Activated naive CD8-positive, alpha-beta T cell treated with anti-CD3 and anti-CD28 coated beads, Interleukin-2, amount 10 ng/mL, durations not matched to agents 7 days and 5 days (primary cell): Measurements from ENCODE around the gene SUCO. TPM values are rescaled to one million over a fixed set of nuclear protein-coding genes. Genes with fewer than 3 reads are reported as not detected.
"Not testable (repeated sequence)": the region's sequence is repeated elsewhere in the genome, so short reads cannot be mapped to it uniquely, and the experiment has no call there.

Experiments
- ATAC-seq: fragments of 150-1000 bp; cut with Tn5 transposase; one replicate; pipeline ENCODE4 v1.10.0; 2021; ENCODE audit warnings: low read depth, moderate library complexity
- POLR2A ChIA-PET: fragments of 350-600 bp; sonication (Branson Sonifier 250); formaldehyde crosslinking; loops from one replicate; lab custom pipeline; 2021; ENCODE audit warnings: antibody characterized with exemption; lab: Charles Lee
- DNase-seq: peaks from one replicate; pipeline ENCODE4 v3.0.0; 2021
- H3K27ac Mint-ChIP-seq: one replicate; pipeline ENCODE4 v1.8.0; 2022; ENCODE audit warnings: mild to moderate bottlenecking, mixed read lengths
- H3K27me3 Mint-ChIP-seq: one replicate; pipeline ENCODE4 v1.8.0; 2022; ENCODE audit warnings: mild to moderate bottlenecking, moderate library complexity, mixed read lengths
- H3K36me3 Mint-ChIP-seq: one replicate; pipeline ENCODE4 v1.8.0; 2021; ENCODE audit warnings: mild to moderate bottlenecking, mixed read lengths
- H3K4me1 Mint-ChIP-seq: one replicate; pipeline ENCODE4 v1.8.0; 2021; ENCODE audit warnings: mixed read lengths
- H3K4me3 Mint-ChIP-seq: one replicate; pipeline ENCODE4 v1.8.0; 2022; ENCODE audit warnings: mild to moderate bottlenecking, moderate library complexity, mixed read lengths
- H3K9me3 Mint-ChIP-seq: one replicate; pipeline ENCODE4 v1.8.0; 2021; ENCODE audit warnings: mixed read lengths
- total RNA-seq, 2 experiments: library from RNA; stranded (reverse); gene quantifications; one replicate each; pipeline ENCODE4 v1.2.3, GENCODE V29; 2021

Gene SUCO
- total RNA-seq, 2 experiments from 2014 or later, result 42.5 to 44.5 TPM

DNA sequence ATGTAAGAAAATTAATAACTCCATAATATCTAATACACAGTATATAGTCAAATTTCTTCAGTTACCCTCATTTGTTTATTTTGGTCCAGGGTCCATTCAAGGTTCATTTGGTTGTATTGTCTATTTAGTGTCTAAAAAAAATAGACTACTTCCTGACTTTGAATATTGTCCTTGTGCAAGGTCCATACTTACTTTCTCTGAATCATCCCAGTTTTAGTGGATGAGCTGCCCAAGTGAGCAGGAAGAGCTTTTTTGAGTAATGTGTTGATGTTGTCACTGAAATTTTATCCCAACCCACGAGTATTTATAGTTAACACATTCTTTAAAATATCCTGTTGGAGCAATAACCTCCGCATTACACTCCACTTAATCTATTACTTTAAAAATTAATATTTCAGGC, 80.3 kb downstream of the SUCO start:
- Mint-ChIP-seq H3K4me3 (no peak overlapping the region), H3K27ac (no peak overlapping the region), H3K36me3 (peaks cover 36% of the 10 kb centered on the region), H3K4me1 (peaks cover 13% of the 10 kb centered on the region), H3K9me3 (peaks cover 8% of the 10 kb centered on the region), H3K27me3 (no peaks in the 10 kb centered on the region)
- POLR2A ChIA-PET, result no interaction called here
- ATAC-seq (no peak), DNase-seq (no peak)

DNA sequence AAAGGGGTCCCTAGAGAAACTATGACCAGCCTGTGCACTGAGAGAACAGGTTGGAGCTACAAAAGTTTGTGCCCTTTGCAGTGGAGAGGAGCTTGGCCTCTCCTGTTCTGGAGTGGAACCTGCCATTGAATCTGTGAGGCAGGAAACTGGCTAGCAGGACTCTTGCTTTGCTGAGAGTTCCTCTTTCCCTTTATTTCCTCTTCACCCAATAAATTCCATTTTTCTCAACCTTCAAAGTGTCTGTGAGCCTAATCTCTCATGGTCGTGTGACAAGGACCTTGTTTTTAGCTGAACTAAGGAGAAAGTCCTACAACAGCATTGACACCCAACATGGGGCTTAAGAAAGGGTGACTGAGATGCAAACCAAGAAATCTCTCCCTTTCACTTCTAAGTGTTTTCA, 83.2 kb downstream of the SUCO start:
- DNase-seq (no peak), ATAC-seq (no peak)
- Mint-ChIP-seq H3K27me3 (no peaks in the 10 kb centered on the region), H3K4me3 (no peak overlapping the region), H3K36me3 (peaks cover 34% of the 10 kb centered on the region), H3K4me1 (no peaks in the 10 kb centered on the region), H3K9me3 (peaks cover 22% of the 10 kb centered on the region), H3K27ac (no peak overlapping the region)
- POLR2A ChIA-PET, result interaction anchor here (1.3 kb wide), 1 partner anchor 24 kb away, joined by 4 read pairs; no protein-coding TSS in a partner anchor

DNA sequence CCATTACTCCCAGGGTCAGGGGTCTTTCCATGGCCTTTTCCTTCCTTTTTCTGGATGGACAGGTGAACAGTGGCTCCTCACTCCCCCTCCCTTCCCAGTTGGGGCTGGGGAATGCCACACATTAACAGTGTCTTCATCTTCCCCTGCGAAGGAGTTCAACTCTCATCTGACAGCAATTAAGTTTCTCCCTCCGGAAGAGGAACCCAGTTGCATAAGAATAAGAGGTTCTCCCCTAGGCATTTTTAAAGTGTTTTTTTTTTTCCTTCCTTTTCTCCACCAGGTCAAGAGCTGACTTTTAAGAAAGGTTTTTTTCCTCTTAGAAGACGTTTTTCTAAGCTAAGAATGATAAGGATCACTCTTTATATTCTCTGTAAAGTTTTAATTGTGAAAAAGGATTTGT, 83.7 kb downstream of the SUCO start:
- ATAC-seq (no peak), DNase-seq (no peak)
- Mint-ChIP-seq H3K4me3 (no peak overlapping the region), H3K4me1 (no peaks in the 10 kb centered on the region), H3K36me3 (peaks cover 32% of the 10 kb centered on the region), H3K27me3 (no peaks in the 10 kb centered on the region), H3K27ac (no peak overlapping the region), H3K9me3 (peaks cover 25% of the 10 kb centered on the region)
- POLR2A ChIA-PET, result interaction anchor here (0.7 to 1.3 kb wide), 2 partner anchors 23 to 330 kb away, joined by 3 to 4 read pairs; no protein-coding TSS in a partner anchor

- ATAC-seq, H3K27ac Mint-ChIP-seq, H3K4me1 Mint-ChIP-seq, H3K27me3 Mint-ChIP-seq, DNase-seq, H3K4me3 Mint-ChIP-seq, POLR2A ChIA-PET: not testable (repeated sequence)
- Mint-ChIP-seq H3K9me3 (peaks cover 30% of the 10 kb centered on the region), H3K36me3 (peaks cover 36% of the 10 kb centered on the region)
These were observed 87.7 kb downstream of the SUCO start for GRCh38 chr1:172620603-172621002.

DNA sequence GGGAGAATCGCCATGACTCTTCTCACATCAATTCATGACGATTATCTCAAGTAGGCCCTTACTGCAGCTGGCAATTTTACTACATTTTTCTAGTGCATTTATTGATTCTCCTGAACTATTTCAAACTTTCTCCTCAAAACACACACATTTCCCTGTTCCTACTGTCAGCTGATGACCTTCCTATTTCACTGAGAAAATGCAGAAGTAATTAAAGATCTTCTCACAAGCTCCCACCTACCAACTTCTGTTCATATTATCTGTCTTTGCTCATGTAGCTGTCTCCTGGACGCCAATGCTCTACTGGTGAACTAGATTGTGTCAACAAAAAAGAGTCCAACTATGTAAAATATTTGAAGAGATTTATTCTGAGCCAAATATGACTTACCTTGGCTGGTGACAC, 89.6 kb downstream of the SUCO start:
- POLR2A ChIA-PET, result no interaction called here
- no peak overlapping the region for H3K4me3 Mint-ChIP-seq
- H3K4me1 Mint-ChIP-seq, result peaks cover 5% of the 10 kb centered on the region
- no peak overlapping the region for H3K27ac Mint-ChIP-seq
- ATAC-seq, result no peak
- H3K36me3 Mint-ChIP-seq, result peaks cover 31% of the 10 kb centered on the region
- no peak for DNase-seq
- H3K27me3 Mint-ChIP-seq, result no peaks in the 10 kb centered on the region
- peaks cover 28% of the 10 kb centered on the region for H3K9me3 Mint-ChIP-seq

DNA sequence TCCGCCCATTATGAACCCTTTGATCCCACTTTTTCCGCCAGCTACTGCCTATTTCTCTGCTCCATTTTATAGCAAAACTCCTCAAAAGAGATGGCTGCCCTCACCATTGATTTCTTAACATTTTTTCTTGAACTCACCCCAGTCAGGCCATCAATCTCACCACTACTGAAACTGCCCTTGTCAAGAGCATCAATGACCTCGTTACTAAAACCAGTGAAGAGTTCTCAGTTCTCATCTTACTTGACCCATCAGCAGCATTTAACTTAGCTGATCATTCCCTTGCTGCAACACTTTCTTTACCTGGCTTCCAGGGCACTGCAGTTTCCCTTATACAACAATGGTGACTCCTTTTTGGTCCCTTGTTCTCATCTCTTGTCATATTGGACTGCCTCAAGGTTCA, 90.8 kb downstream of the SUCO start:
- Mint-ChIP-seq H3K36me3 (peaks cover 24% of the 10 kb centered on the region), H3K4me1 (peaks cover 14% of the 10 kb centered on the region), H3K27me3 (no peaks in the 10 kb centered on the region), H3K27ac (no peak overlapping the region), H3K4me3 (no peak overlapping the region), H3K9me3 (peaks cover 24% of the 10 kb centered on the region)
- no peak for ATAC-seq
- no peak for DNase-seq
- POLR2A ChIA-PET, result no interaction called here

DNA sequence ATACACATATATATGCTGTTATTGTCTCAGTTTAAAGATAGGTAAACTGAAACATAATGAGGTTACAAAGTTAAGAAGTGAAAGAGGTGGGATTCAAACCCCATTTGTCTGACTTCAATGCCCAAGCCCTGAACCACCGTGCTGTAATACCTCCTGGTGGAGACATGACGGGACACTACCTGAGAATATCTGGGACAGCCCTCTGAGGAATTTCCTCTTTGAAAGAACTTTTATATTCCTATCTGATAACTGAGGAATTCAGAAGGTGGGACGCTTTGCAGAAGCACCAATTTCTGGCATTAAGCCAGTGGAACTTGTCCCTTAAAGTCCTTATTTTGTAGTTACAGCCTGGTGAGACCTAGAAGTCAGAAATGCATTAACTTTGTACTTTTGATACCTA, 93.9 kb downstream of the SUCO start:
- Mint-ChIP-seq H3K9me3 (peaks cover 9% of the 10 kb centered on the region), H3K27me3 (no peaks in the 10 kb centered on the region), H3K27ac (no peak overlapping the region), H3K4me3 (no peak overlapping the region), H3K36me3 (peaks cover 19% of the 10 kb centered on the region), H3K4me1 (peaks cover 38% of the 10 kb centered on the region)
- POLR2A ChIA-PET, result interaction anchor here (1.4 kb wide), 1 partner anchor 32 kb away, joined by 4 read pairs; the partner anchor contains the start of gene FASLG
- ATAC-seq, result no peak
- no peak for DNase-seq

DNA sequence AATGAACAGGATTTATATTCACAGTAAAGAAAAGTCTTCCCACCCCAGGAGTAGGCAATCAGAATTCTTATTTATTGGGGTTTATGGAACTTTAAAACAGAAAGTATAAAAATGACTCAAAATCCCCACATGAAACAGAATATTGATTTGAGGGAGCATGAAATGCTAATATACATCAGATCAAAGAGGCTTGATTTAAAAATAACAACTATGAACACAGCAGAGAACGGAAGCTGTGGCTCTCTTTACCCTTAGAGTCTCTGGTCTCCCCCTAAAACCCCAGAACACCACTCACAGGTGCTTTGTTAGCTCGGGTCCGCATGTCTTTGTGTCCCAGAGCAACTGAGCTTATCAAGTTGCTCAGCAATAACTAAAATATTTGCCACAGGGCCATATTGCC, 94.8 kb downstream of the SUCO start:
- peaks cover 41% of the 10 kb centered on the region for H3K4me1 Mint-ChIP-seq

GRCh38 chr1:172628401-172628800, 95.5 kb downstream of the SUCO start:
- Mint-ChIP-seq H3K9me3 (peaks cover 6% of the 10 kb centered on the region), H3K27me3 (peaks cover 3% of the 10 kb centered on the region), H3K4me1 (peaks cover 41% of the 10 kb centered on the region), H3K36me3 (peaks cover 14% of the 10 kb centered on the region), H3K27ac (no peak overlapping the region), H3K4me3 (no peak overlapping the region)
- POLR2A ChIA-PET, result interaction anchor here (1.4 to 2.5 kb wide), 2 partner anchors 10 to 30 kb away, joined by 4 to 10 read pairs; partner anchors contain the start of gene FASLG
- DNase-seq (no peak), ATAC-seq (no peak)

More for the DNA sequence above, 94.8 kb downstream of the SUCO start:
- peaks cover 16% of the 10 kb centered on the region for H3K36me3 Mint-ChIP-seq
- POLR2A ChIA-PET, result interaction anchor here (1.4 to 2.5 kb wide), 2 partner anchors 11 to 31 kb away, joined by 4 to 10 read pairs; partner anchors contain the start of gene FASLG
- peaks cover 3% of the 10 kb centered on the region for H3K27me3 Mint-ChIP-seq
- peak; percentile 89 for ATAC-seq
- DNase-seq, result no peak
- no peak overlapping the region for H3K27ac Mint-ChIP-seq
- no peak overlapping the region for H3K4me3 Mint-ChIP-seq
- peaks cover 6% of the 10 kb centered on the region for H3K9me3 Mint-ChIP-seq

DNA sequence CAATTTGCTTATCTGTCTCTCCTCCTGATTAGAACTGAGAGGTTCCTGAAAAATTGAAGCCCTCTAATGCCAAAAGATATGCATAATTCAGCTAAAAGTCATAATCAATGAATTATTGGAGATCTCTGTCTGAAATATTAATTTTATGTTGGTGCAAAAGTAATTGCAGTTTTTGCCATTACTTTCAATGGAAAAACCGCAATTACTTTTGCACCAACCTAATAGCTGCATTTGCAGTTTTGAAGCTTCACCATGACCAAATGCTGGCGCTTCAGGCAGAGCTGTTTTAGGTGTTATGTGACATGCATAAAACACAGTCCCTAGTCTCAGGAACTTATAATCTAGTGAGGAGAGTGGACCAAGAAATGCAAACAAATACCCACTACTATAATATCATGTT, 96.2 kb downstream of the SUCO start:
- DNase-seq, result no peak
- no peak for ATAC-seq
- H3K4me1 Mint-ChIP-seq, result peaks cover 38% of the 10 kb centered on the region
- peaks cover 11% of the 10 kb centered on the region for H3K36me3 Mint-ChIP-seq
- peaks cover 3% of the 10 kb centered on the region for H3K9me3 Mint-ChIP-seq
- no peak overlapping the region for H3K4me3 Mint-ChIP-seq
- peak overlapping the region; percentile 27 for H3K27ac Mint-ChIP-seq
- H3K27me3 Mint-ChIP-seq, result peaks cover 3% of the 10 kb centered on the region
- POLR2A ChIA-PET, result interaction anchor here (2.5 kb wide), 1 partner anchor 10 kb away, joined by 10 read pairs; no protein-coding TSS in a partner anchor

- peaks cover 3% of the 10 kb centered on the region for H3K27me3 Mint-ChIP-seq
- peaks cover 11% of the 10 kb centered on the region for H3K36me3 Mint-ChIP-seq
- no peak for ATAC-seq
- no peak overlapping the region for H3K4me3 Mint-ChIP-seq
- peaks cover 38% of the 10 kb centered on the region for H3K4me1 Mint-ChIP-seq
- POLR2A ChIA-PET, result interaction anchor here (2.5 kb wide), 1 partner anchor 9 kb away, joined by 10 read pairs; no protein-coding TSS in a partner anchor
- peaks cover 3% of the 10 kb centered on the region for H3K9me3 Mint-ChIP-seq
- peak overlapping the region; percentile 27 for H3K27ac Mint-ChIP-seq
- DNase-seq, result no peak
These were observed 96.7 kb downstream of the SUCO start for GRCh38 chr1:172629638-172630037.

- Mint-ChIP-seq H3K4me3 (no peak overlapping the region), H3K36me3 (peaks cover 11% of the 10 kb centered on the region), H3K4me1 (peaks cover 38% of the 10 kb centered on the region), H3K9me3 (peaks cover 3% of the 10 kb centered on the region), H3K27me3 (peaks cover 3% of the 10 kb centered on the region), H3K27ac (no peak overlapping the region)
- DNase-seq (no peak), ATAC-seq (no peak)
- POLR2A ChIA-PET, result no interaction called here
These were observed 97.3 kb downstream of the SUCO start for GRCh38 chr1:172630056-172630818.

GRCh38 chr1:172630868-172631267, 97.9 kb downstream of the SUCO start:
- no peak overlapping the region for H3K4me3 Mint-ChIP-seq
- peaks cover 38% of the 10 kb centered on the region for H3K4me1 Mint-ChIP-seq

More at GRCh38 chr1:172630868-172631267, 97.9 kb downstream of the SUCO start:
- Mint-ChIP-seq H3K27ac (no peak overlapping the region), H3K9me3 (peaks cover 3% of the 10 kb centered on the region), H3K36me3 (peaks cover 11% of the 10 kb centered on the region), H3K27me3 (peaks cover 3% of the 10 kb centered on the region)
- ATAC-seq, result no peak
- DNase-seq, result no peak
- POLR2A ChIA-PET, result interaction anchor here (0.6 kb wide), 1 partner anchor 68 kb away, joined by 3 read pairs; no protein-coding TSS in a partner anchor
